Measurements from ENCODE around the gene KRTAP3-3. TPM values are rescaled to one million over a fixed set of nuclear protein-coding genes. Genes with fewer than 3 reads are reported as not detected.

The KRTAP3-3 gene
- total RNA-seq, 1 experiment from 2014 or later, result not detected

DNA sequence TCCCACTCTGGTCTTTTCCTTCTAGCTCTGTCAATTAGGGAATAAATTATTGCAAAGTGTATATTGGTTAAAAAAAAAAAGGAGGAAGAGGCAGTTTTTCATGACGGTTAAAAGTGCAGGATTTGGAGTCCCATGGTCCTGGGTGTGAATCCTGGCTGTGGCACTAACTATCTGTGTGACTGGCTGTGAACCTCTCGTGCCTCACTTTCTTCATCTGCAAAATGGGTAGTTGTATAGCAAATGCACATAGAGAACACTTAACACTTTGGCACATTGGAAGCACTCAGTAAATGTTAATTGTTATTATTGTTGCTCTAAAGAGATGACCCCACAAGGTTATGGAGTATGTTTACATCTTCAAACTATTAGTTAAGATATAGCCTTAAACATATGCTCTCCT is 46.0 kb downstream of the KRTAP3-3 start:
- Histone ChIP-seq H3K4me1 (ENCODE audit: insufficient read depth, low read length) (no peaks in the 10 kb centered on the region), H3K27ac (ENCODE audit: insufficient read length, low read depth, low read length) (no peak overlapping the region), H3K18ac (ENCODE audit: insufficient read length, low read depth, low read length) (no peak overlapping the region), H4K91ac (ENCODE audit: insufficient read length, low read depth, low read length) (no peak overlapping the region), H3K27me3 (ENCODE audit: insufficient read depth, low read length) (no peaks in the 10 kb centered on the region), H4K5ac (ENCODE audit: insufficient read length, low read depth, low read length) (no peak overlapping the region), H3K9ac (ENCODE audit: extremely low read depth, insufficient read length, low read length) (no peak overlapping the region), H3K23me2 (ENCODE audit: insufficient read length, low read depth, low read length, poor library complexity, severe bottlenecking) (no peaks in the 10 kb centered on the region), H3K79me2 (ENCODE audit: insufficient read depth, low read length) (no peaks in the 10 kb centered on the region), H2BK120ac (ENCODE audit: low read depth, low read length, poor library complexity, severe bottlenecking) (no peak overlapping the region), H3T11ph (ENCODE audit: low read length) (no peak overlapping the region), H2BK5ac (ENCODE audit: insufficient read length, low read length) (no peak overlapping the region), H2BK12ac (ENCODE audit: insufficient read length, low read depth, low read length) (no peak overlapping the region), H3K14ac (ENCODE audit: insufficient read depth, low read length) (no peak overlapping the region), H4K20me1 (ENCODE audit: control insufficient read depth, insufficient read depth, insufficient read length) (no peaks in the 10 kb centered on the region), H2BK15ac (ENCODE audit: low read depth, low read length) (no peak overlapping the region), H3K9me3 (ENCODE audit: control insufficient read depth, low read depth, low read length) (no peaks in the 10 kb centered on the region), H3K23ac (ENCODE audit: insufficient read length, low read depth, low read length) (no peak overlapping the region), H4K8ac (replicated peaks; ENCODE audit: insufficient read length, low read depth, low read length) (no peak overlapping the region), H2BK20ac (ENCODE audit: low read depth, low read length, poor library complexity, severe bottlenecking) (no peak overlapping the region), H3K4me2 (ENCODE audit: insufficient read depth, insufficient read length, low read length) (no peak overlapping the region), H3K56ac (ENCODE audit: insufficient read length, low read depth, low read length) (no peak overlapping the region), H3K79me1 (ENCODE audit: insufficient read depth, low read depth, low read length, poor library complexity, severe bottlenecking) (no peaks in the 10 kb centered on the region), H2AK5ac (ENCODE audit: insufficient read length, low read length) (no peak overlapping the region), H3K4ac (ENCODE audit: low read depth, low read length) (no peak overlapping the region), H2AFZ (ENCODE audit: low read length) (no peak overlapping the region)
- TF ChIP-seq, protein P1, sequence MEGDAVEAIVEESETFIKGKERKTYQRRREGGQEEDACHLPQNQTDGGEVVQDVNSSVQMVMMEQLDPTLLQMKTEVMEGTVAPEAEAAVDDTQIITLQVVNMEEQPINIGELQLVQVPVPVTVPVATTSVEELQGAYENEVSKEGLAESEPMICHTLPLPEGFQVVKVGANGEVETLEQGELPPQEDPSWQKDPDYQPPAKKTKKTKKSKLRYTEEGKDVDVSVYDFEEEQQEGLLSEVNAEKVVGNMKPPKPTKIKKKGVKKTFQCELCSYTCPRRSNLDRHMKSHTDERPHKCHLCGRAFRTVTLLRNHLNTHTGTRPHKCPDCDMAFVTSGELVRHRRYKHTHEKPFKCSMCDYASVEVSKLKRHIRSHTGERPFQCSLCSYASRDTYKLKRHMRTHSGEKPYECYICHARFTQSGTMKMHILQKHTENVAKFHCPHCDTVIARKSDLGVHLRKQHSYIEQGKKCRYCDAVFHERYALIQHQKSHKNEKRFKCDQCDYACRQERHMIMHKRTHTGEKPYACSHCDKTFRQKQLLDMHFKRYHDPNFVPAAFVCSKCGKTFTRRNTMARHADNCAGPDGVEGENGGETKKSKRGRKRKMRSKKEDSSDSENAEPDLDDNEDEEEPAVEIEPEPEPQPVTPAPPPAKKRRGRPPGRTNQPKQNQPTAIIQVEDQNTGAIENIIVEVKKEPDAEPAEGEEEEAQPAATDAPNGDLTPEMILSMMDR (conservative IDR thresholded peaks at IDR 0.05), result no peak
- no peaks in the 10 kb centered on the region; a peak in 1 of 5 replicates for H3K9me3 Mint-ChIP-seq
- no CpG with 5 or more reads among the region's 2 CpGs for WGBS (ENCODE audit: extremely low coverage, insufficient read length, low lambda C conversion rate)
- H3K27ac Mint-ChIP-seq, result no peak overlapping the region
- no peaks in the 10 kb centered on the region; the same call in 1 of the 2 replicates for H3K27me3 Mint-ChIP-seq (ENCODE audit: low read depth)
- no peaks in the 10 kb centered on the region for H3K36me3 Mint-ChIP-seq (ENCODE audit: insufficient read depth in 1 of 3, low read depth in 3 of 3)
- H3K4me3 Mint-ChIP-seq, result no peak overlapping the region
- no peak for DNase-seq
- peaks cover 0 to 11% of the 10 kb centered on the region in 2 experiments; a peak in 3 of 4 replicates for H3K4me1 Mint-ChIP-seq

Data from H9 (cell line).